Anterior cingulate cortex (tissue), 58 donors: ENCODE results near the gene LMO3.
A peak's percentile ranks its signal among the peaks of the same experiment; 100 is the strongest.

Experiments
- DNase-seq, 58 donors: peaks; one replicate each; lab custom pipeline; 2025; lab: John Stamatoyannopoulos, UW

Gene LMO3

DNA sequence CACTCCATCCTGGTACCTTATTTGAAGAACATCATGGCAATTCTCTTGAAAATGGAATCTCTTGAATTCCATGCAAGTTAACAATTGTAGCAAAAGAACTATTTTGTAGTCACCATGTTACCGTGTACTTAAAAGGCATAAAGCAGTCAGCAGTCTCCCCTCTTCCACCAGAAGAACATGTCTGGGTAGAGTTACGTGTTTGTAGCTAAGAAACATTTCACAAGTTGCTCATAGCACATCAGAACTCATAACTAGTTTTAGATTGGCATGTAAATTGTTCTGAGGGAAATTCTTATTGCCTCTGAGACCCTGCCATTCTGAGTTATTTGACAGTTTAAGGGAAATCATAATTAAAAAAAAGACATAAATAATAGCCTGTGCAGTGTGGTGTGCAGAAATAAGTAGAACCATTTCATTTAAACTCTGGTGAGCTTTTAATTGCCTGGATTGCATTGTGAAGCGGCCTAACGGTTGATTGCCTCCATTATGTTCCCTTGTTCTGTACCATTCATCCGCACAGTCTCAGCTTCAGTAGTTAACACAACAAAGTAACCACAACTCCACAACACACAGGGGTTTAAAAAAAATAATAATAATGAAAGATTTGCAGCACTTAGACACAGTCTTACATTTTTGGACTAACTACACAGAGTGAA lies 2.6 kb downstream of the LMO3 start:
- peak in 4 of 58 donors; percentile 21 to 55 (median 29) for DNase-seq

- no peak for DNase-seq
Observed at GRCh38 chr12:16602412-16602811, 3.5 kb downstream of the LMO3 start.

DNA sequence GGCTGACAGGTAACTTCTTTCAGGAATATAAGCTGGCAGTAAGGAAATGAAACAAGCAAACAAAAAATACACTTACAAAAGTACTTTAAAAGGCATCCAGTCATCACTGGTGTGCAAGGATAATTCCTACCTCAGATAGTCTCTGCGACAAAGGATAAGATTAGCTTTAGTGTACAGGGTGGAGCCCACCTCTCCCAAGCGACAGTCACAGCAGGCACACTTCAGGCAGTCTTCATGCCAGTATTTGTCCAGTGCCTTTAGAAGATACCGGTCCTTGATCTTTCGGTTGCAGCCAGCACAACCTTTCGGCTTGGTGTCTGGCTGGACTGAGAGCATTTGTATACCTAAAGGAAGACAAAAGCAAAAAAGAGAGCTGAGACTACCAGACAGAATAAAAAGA lies 5.4 kb downstream of the LMO3 start:
- DNase-seq, result no peak

DNA sequence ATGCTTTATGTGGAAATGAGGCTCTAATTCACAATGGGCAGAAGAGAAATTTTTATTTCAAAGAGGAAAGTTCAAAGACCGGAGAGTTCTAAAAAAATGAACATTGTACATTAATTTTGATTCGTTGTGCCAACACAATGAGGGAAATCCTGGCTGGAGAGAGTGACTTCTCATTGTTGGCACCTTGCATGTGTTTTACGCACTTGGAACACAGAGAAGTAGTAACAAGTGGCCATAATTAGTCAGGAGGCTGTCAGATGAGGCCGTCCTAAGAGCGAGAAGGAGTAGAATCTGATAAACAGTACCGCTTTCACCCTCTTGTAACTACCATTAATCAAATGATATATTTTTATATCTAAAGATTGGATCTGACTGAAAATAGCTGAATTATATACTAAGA lies 6.9 kb downstream of the LMO3 start:
- DNase-seq, result no peak

DNA sequence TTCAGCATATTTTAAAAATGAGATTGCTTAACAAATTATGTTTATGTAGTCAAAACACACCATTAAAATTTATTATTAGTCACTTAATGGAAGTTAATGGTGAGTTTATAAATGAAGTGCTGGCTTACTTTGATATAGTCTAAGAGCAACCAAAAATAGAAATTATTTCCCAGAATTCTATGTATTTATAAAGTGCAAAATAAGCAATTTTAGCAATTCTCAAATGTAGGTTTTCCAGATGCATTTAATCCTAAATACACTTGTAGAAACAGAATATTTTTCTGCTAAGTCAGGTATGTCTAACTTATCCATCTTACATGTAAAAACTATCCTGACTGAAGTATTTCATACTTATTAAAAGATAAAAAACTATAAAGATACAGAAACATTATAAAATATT lies 11.2 kb downstream of the LMO3 start:
- no peak for DNase-seq

DNA sequence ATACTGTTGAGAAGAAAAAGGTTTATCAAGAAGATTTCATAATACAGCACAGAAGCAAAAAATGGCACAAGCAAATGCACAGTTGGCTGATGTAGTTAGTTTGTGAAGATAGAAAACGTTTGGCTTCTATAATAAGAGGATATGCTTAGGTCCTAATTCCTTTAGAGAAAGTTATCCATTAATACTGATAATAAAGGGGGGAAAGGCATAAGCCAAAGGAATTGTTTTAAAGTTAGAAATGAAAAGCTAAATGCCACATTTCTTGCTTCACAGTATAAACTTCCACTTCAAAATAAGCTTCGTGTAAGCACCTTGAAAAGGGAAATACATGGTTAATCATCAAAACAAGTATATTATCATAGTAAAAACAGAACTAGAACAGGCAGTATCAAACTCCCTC lies 12.4 kb downstream of the LMO3 start:
- DNase-seq, result no peak

GRCh38 chr12:16590645-16591044 lies 15.3 kb downstream of the LMO3 start:
- no peak for DNase-seq

DNA sequence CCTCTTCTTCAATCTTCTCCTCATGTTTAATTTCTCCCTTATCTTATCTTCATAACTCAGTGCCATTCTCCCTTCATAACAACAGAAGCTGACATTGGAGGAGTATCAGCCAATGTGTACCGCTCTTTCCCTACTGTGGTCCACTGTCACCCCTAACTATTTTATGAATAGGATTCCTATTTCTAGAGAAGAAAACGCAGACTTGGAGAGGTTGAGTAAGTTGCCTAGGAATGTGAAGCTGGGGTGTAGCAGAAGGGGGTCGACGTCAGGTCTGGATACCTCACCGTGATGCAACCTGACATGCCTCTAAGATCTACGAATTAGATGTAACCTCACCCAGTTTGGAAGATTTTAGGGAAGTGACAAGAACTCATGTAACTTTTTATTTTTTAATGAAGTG lies 17.1 kb downstream of the LMO3 start:
- no peak for DNase-seq

GRCh38 chr12:16587514-16587913 lies 18.4 kb downstream of the LMO3 start:
- no peak for DNase-seq

- no peak for DNase-seq
Observed at GRCh38 chr12:16587110-16587453, 18.9 kb downstream of the LMO3 start.

DNA sequence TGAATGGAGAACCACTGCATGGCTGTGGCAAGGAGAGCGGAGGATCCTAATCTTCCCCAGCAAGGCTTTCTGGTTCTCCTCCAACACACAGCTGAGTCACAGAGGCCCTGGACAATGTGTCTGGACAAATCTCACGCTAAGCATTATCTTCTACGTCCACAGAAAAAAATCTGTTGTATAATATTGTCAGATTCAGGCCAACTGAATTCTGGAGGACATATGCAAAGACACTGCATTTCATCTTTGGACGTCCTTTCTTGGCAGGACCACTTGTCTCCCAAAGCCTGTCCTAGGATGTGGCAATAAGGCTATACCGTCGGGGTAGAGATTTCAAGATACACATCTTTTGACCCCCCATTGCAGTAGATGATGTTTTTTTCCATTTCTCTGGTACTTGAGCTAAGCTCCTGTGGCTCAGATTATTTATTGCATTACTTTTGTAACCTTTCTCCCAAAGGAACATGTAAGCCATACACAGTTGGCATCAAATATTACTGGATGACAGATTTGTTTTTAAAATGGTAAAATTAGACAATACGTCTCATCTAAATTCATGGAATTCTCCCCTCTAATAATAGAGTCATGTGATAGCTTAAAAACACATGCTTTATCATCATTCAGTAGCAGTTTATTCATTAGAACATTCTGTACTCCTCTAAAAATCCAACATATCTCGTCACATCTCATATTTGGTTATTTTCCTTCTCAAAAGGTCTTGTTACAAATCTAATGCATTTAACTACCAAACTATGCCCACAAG lies 19.4 kb downstream of the LMO3 start:
- peak in 1 of 58 donors; percentile 25 for DNase-seq

GRCh38 chr12:16585781-16586180 lies 20.2 kb downstream of the LMO3 start:
- DNase-seq, result no peak

- no peak for DNase-seq
Observed at GRCh38 chr12:16583969-16584745, 21.8 kb downstream of the LMO3 start.

- DNase-seq, result no peak
Observed at GRCh38 chr12:16581416-16581815, 24.5 kb downstream of the LMO3 start.

DNA sequence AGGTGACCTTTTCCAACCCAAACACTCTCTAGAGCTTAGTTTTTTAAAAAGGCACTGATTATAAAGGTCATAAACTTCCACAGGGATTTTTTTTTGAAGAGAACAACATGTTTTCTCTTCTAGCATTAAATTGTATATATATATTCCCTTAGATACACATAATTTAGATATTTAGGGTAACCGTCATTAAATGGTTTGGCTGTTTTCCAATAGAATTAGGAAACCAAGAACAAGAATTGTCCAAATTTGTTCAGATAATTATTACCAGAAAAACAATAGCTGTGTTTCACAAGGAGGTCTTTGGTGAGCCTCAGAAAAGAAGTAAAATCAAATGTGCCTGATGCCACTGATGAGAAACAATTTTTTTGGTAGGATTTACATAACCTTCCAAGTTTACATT lies 26.9 kb downstream of the LMO3 start:
- DNase-seq, result no peak

DNA sequence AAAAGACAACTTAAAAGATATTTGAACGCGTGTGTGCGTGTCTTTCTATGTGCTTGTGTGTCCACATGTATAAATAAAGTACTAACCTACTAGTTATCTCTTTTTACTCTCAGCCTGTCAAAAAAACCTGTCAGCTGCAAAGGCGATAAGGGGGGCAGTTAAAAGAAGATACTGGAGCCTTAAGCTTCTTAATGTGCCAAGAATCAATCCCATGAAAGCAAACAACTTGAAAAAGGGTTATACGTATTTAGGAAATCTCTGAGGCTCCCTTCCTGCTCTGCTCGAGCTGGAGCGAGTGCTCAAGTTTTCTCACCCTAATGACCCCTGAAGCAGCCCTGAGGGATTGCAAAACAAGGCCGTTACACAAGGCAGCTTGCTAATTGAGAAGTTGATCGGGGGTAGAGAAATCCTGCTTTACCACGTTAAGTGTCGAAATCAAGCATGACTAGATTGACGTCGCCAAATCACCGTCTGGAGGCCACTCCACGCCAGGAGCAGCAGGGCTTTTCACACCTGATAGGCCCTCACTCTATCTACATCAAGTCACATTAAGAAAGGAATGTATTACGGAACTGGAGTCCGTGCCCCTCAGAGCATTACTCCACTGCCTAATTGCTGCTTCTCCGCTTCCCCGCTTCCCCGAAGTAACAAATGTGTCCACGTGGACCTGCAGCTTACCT lies 32.4 kb downstream of the LMO3 start:
- DNase-seq, result no peak

DNA sequence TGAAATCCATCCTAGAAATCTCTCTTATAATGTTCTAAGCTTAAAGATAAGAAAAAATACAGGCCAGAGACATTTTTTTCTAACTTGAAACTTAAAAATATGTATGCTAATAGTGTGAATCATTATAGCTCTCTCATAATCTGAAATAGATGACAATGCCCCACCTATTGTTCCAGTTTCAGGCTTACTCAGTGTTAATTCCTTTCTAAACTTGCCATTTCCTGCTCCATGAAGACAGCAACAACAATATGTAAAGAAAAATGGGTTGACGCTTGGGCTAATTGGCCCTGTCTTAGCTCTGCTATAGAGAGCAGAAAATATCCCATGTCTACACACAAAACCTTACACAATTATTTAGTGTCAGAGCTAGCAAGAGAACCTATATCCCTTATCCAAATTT lies 37.1 kb downstream of the LMO3 start:
- no peak for DNase-seq

DNA sequence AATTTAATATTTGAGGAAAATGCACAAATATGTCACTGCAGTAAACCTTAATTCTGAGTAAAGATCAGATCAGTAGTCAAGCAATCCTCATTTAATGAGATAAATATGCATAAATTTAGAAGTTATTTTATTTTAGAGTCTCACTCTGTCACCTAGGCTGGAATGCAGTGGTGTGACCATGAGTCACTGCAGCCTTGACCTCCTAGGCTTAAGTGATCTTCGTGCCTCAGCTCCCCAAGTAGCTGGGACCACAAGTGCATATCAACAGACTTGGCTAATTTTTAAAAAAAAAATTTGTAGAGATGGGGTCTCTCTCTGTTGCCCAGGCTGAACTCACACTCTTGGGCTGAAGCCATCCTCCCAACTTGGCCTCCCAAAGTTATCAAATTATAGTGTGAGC lies 41.3 kb downstream of the LMO3 start:
- DNase-seq, result no peak

GRCh38 chr12:16563504-16563903 lies 42.5 kb downstream of the LMO3 start:
- no peak for DNase-seq

GRCh38 chr12:16562921-16563320 lies 43.0 kb downstream of the LMO3 start:
- DNase-seq, result no peak

DNA sequence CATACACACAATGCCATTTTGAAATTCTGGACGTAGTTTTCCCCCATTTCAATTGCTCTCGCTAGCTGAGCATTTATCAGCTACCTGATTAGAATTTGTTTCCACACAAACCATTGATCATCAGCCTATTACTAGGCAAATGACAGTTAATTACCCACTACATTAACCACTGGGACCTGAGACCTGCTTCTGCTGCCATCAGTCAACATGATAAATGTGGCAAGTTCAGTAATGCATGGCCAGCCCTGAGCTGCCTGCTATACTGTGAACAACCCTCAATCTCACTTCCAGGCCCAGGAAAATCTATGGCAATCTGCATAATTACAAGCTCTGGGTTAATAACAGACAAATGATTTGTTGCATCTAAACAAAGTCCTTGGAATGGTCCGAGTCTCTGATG lies 43.5 kb downstream of the LMO3 start:
- DNase-seq, result no peak
